Breast epithelium (tissue), 3 donors: ENCODE data around the gene CCNL1.

Source experiments
- POLR2A ChIP-seq: fragments of 450-650 bp; IDR thresholded peaks from one replicate; pipeline ENCODE4 v1.6.1; 2016; ENCODE audit warnings: antibody characterized with exemption, mild to moderate bottlenecking, moderate library complexity
- POLR2AphosphoS5 ChIP-seq, 3 donors: sonication (generic); formaldehyde crosslinking; IDR thresholded peaks; one replicate each; pipeline ENCODE4 v1.6.1; 2017; ENCODE audit warnings: antibody characterized with exemption in 3 of 3
- TF ChIP-seq, protein P1 (sequence below), 3 donors: fragments of 450-650 bp; IDR thresholded peaks; one replicate each; pipeline ENCODE4 v1.5.1; 2016 to 2017; ENCODE audit warnings: antibody characterized with exemption in 3 of 3, mild to moderate bottlenecking in 3 of 3, moderate library complexity in 3 of 3

DNA sequence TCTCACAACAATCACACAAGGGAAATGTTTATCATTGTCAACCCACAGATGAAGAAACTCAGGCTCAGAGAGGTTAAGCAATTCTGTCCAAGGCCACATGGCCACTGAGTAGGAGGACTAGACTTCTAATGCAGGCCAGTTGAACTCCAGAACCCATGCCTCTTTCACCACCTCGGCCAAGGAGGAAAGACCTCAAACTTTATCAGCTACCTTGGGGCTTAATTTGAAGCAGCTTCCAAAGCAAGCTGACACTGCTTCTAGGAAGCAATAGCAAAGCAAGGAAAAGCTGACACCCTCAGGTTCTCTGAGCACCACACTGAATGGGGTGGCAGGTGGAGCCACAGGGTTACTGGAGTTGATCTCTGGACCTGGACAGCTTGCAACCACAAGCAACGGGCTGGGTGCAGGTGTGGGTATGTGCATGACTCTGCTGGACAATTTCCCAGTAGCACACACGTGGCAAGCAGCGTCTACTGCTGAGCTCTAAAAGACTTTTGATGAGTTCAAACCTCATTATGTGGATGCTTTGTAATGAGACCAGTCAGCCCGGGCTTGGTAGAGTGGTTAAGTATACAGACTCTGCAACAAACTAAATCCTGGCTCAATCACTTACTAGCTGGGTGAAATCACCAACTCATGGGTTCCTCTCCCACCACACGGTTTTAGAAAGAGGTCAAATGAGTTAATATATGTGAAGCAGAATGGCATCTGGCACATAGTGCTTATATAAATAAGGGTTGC is 23.1 kb downstream of the CCNL1 start:
- TF ChIP-seq, protein P1, sequence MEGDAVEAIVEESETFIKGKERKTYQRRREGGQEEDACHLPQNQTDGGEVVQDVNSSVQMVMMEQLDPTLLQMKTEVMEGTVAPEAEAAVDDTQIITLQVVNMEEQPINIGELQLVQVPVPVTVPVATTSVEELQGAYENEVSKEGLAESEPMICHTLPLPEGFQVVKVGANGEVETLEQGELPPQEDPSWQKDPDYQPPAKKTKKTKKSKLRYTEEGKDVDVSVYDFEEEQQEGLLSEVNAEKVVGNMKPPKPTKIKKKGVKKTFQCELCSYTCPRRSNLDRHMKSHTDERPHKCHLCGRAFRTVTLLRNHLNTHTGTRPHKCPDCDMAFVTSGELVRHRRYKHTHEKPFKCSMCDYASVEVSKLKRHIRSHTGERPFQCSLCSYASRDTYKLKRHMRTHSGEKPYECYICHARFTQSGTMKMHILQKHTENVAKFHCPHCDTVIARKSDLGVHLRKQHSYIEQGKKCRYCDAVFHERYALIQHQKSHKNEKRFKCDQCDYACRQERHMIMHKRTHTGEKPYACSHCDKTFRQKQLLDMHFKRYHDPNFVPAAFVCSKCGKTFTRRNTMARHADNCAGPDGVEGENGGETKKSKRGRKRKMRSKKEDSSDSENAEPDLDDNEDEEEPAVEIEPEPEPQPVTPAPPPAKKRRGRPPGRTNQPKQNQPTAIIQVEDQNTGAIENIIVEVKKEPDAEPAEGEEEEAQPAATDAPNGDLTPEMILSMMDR (IDR thresholded peaks at IDR 0.05): no peak
- TF ChIP-seq POLR2A (no peak), POLR2AphosphoS5 (IDR thresholded peaks at IDR 0.05) (no peak)
